ENCODE measurements around the gene YIF1A.

GRCh38 chr11:66239998-66240780 is 48.8 kb downstream of the YIF1A start:
- TF ChIP-seq CTCF (IDR thresholded peaks at IDR 0.05) (no peak), POLR2AphosphoS5 (IDR thresholded peaks at IDR 0.05) (no peak)
